Retina (tissue), 1 donor: Measurements from ENCODE around the gene RBM47.

Experiments used
- DNase-seq: peaks from one replicate; pipeline ENCODE4 v3.0.0-alpha.2; 2016

Gene RBM47

GRCh38 chr4:40622913-40623312, 6.8 kb downstream of the RBM47 start:
- DNase-seq, result no peak

- DNase-seq, result no peak
Measured at GRCh38 chr4:40621592-40622512, 7.8 kb downstream of the RBM47 start.

- DNase-seq, result no peak
Measured at GRCh38 chr4:40621229-40621591, 8.5 kb downstream of the RBM47 start.

GRCh38 chr4:40619600-40619999, 10.1 kb downstream of the RBM47 start:
- no peak for DNase-seq

- DNase-seq, result no peak
Measured at GRCh38 chr4:40617872-40618271, 11.8 kb downstream of the RBM47 start.

GRCh38 chr4:40614031-40614430, 15.6 kb downstream of the RBM47 start:
- no peak for DNase-seq

- no peak for DNase-seq
Measured at GRCh38 chr4:40613456-40613855, 16.2 kb downstream of the RBM47 start.

GRCh38 chr4:40612831-40613230, 16.8 kb downstream of the RBM47 start:
- no peak for DNase-seq

- no peak for DNase-seq
Measured at GRCh38 chr4:40612283-40612682, 17.4 kb downstream of the RBM47 start.

GRCh38 chr4:40608628-40609027, 21.0 kb downstream of the RBM47 start:
- DNase-seq, result no peak

GRCh38 chr4:40607221-40607620, 22.4 kb downstream of the RBM47 start:
- no peak for DNase-seq

GRCh38 chr4:40606239-40606767, 23.4 kb downstream of the RBM47 start:
- no peak for DNase-seq

GRCh38 chr4:40603281-40603680, 26.4 kb downstream of the RBM47 start:
- no peak for DNase-seq

GRCh38 chr4:40601641-40602040, 28.0 kb downstream of the RBM47 start:
- DNase-seq, result no peak

- DNase-seq, result no peak
Measured at GRCh38 chr4:40600850-40601249, 28.8 kb downstream of the RBM47 start.

GRCh38 chr4:40599431-40599830, 30.2 kb downstream of the RBM47 start:
- DNase-seq, result no peak

GRCh38 chr4:40596522-40596921, 33.1 kb downstream of the RBM47 start:
- no peak for DNase-seq

- no peak for DNase-seq
Measured at GRCh38 chr4:40595981-40596380, 33.7 kb downstream of the RBM47 start.

- no peak for DNase-seq
Measured at GRCh38 chr4:40594261-40595178, 35.1 kb downstream of the RBM47 start.

GRCh38 chr4:40592034-40592433, 37.6 kb downstream of the RBM47 start:
- DNase-seq, result no peak

GRCh38 chr4:40587826-40588225, 41.8 kb downstream of the RBM47 start:
- DNase-seq, result no peak

- no peak for DNase-seq
Measured at GRCh38 chr4:40587351-40587750, 42.3 kb downstream of the RBM47 start.

- no peak for DNase-seq
Measured at GRCh38 chr4:40586729-40587128, 42.9 kb downstream of the RBM47 start.

- no peak for DNase-seq
Measured at GRCh38 chr4:40586034-40586433, 43.6 kb downstream of the RBM47 start.
